ENCODE measurements around the gene TBC1D3B.

DNA sequence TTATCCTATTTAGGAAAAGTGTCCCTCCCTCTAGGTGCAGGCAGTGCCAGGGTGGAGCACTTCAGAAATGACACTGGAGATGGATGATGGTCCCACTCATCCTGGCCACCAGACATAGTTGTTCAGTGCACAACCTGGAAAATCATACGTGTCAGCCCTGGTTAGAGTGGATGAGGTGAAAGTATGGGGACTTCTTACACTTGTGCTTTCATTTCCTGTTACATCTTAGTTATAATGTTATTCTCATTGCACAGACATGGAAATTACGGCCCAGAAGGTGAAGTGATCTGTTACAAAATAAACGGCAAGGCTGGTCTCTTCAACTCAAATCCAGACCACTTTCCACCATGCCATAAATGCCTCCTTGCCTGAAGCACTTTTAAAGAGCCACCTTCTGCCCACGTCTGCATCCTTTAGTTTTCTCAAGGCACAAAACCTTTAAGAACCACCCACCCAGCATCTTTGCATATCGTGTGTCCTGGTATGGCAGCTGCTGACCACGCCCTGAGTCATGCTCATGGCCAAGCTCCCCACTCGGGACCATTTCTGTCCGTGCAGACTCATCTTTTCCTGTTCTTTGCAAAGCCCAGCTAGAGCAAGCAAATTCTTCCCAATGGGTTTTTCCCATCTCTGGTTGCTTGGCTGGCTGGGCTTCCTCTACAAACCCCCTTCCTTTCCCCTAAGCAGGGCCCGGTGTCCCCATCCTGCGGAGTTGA, 22.4 kb downstream of the TBC1D3B start:
- TF ChIP-seq, protein P1, sequence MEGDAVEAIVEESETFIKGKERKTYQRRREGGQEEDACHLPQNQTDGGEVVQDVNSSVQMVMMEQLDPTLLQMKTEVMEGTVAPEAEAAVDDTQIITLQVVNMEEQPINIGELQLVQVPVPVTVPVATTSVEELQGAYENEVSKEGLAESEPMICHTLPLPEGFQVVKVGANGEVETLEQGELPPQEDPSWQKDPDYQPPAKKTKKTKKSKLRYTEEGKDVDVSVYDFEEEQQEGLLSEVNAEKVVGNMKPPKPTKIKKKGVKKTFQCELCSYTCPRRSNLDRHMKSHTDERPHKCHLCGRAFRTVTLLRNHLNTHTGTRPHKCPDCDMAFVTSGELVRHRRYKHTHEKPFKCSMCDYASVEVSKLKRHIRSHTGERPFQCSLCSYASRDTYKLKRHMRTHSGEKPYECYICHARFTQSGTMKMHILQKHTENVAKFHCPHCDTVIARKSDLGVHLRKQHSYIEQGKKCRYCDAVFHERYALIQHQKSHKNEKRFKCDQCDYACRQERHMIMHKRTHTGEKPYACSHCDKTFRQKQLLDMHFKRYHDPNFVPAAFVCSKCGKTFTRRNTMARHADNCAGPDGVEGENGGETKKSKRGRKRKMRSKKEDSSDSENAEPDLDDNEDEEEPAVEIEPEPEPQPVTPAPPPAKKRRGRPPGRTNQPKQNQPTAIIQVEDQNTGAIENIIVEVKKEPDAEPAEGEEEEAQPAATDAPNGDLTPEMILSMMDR (IDR thresholded peaks at IDR 0.05; ENCODE audit: low read depth, low read length): no peak
- TF ChIP-seq EZH2phosphoT487 (IDR thresholded peaks at IDR 0.05; ENCODE audit: low read depth): no peak
